CD4-positive, alpha-beta T cell treated with Interleukin-10 for 1 hour (primary cell): ENCODE measurements around the gene PDCD2.
A peak's percentile ranks its signal among the peaks of the same experiment; 100 is the strongest.
"Not testable (repeated sequence)": the region's sequence is repeated elsewhere in the genome, so short reads cannot be mapped to it uniquely, and the experiment has no call there.

ENCODE experiments used
- DNase-seq: peaks from one replicate; pipeline ENCODE4 v3.0.0-alpha.2; 2020

PDCD2 gene

GRCh38 chr6:170545405-170545804, 39.0 kb downstream of the PDCD2 start:
- no peak for DNase-seq

GRCh38 chr6:170542031-170542719, 42.3 kb downstream of the PDCD2 start:
- DNase-seq: no peak

GRCh38 chr6:170537329-170537728, 47.1 kb downstream of the PDCD2 start:
- DNase-seq: no peak

DNA sequence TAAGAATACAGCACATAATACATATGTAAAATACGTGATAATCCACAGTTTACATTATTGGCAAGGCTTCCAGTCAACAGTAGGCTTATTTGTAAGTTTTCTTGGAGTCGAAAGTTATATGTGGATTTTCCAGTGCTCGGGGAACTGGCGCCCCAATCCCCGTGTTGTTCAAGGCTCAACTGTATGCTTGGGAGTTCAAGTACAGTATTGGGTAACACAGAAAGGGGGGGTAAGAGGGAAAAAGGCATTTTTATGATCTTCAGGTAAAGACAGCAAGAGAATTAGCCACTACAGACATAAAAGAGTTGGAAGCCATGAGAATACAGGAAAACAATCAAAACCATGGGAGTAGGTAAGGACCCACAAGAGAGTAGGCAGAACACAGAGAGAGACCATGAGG, 47.8 kb downstream of the PDCD2 start:
- DNase-seq: no peak

DNA sequence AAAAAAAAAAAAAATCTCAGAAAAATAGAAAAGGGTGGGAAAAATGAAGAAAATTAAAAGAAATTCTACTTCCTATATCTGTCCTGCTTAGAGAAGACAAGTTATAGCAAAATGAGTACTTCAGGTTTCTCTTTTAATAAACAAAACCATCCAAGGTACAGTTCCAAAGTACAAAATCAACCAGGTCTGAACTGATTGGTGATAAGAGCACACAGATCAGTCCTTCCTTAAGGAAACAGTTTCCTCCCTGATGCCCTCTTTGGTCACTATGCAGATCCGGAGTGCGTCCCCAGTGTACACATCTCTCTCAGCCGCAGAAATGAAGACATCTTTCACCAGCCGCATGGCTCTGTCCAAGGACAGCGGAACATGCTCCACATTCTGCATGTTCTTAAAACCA, 49.4 kb downstream of the PDCD2 start:
- no peak for DNase-seq

- no peak for DNase-seq
These were observed 50.6 kb downstream of the PDCD2 start for GRCh38 chr6:170533792-170534191.

DNA sequence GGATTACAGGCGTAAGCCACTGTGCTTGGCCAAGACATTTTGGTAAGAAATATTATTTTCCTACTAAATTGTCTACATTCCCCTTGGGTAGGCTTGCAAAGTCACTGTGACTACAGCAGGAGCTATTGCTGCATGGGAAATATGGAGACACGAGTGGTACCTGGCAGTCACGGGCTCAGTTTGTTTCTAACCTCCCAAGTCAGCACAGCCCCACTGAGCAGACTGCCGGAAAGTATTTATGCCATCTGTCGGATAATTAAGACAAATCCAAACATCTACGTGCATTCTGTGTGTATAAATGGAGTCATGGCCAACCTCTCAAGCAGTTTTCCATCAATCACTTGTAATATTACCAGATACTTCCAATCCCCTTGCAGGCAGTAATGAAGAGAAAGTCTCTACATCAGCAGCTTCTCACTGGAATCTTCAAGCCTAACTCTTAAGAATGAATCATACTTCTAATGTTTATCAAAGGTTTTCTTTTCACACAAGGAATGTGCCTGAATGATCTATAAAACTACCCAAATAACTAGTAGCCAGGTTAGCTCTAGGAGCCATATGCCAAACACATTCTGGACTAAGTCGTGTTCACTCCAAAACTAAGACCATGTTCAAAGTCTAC, 51.5 kb downstream of the PDCD2 start:
- DNase-seq: no peak

- DNase-seq: peak; percentile 67
These were observed 54.5 kb downstream of the PDCD2 start for GRCh38 chr6:170529839-170530469.

GRCh38 chr6:170527995-170528394, 56.4 kb downstream of the PDCD2 start:
- not testable (repeated sequence) for DNase-seq

DNA sequence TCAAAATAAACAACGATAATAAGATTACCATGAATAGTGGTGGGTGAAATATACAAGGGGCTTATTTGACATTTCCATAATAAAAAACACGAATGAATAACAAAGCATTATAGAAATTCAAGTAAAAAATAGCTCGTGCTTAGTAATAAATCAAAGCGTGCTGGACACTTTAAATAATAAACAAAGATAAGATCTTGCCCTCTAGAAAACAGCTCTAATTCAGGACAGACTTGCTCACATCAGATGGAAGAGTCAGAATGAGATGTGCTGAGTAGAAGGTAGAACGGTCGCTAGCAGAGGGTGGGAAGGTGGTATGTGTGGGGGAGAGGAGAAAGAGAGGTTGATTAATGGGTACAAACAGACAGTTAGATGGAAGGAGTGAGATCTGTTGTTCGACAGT, 58.6 kb downstream of the PDCD2 start:
- DNase-seq: no peak
